ENCODE data around the gene MDK.
"Not testable (repeated sequence)": the region's sequence is repeated elsewhere in the genome, so short reads cannot be mapped to it uniquely, and the experiment has no call there.

GRCh38 chr11:46379482-46380293 lies 1.8 kb upstream of the MDK start:
- not testable (repeated sequence) for TF ChIP-seq POLR2A (IDR thresholded peaks at IDR 0.05)
- TF ChIP-seq, protein P1, sequence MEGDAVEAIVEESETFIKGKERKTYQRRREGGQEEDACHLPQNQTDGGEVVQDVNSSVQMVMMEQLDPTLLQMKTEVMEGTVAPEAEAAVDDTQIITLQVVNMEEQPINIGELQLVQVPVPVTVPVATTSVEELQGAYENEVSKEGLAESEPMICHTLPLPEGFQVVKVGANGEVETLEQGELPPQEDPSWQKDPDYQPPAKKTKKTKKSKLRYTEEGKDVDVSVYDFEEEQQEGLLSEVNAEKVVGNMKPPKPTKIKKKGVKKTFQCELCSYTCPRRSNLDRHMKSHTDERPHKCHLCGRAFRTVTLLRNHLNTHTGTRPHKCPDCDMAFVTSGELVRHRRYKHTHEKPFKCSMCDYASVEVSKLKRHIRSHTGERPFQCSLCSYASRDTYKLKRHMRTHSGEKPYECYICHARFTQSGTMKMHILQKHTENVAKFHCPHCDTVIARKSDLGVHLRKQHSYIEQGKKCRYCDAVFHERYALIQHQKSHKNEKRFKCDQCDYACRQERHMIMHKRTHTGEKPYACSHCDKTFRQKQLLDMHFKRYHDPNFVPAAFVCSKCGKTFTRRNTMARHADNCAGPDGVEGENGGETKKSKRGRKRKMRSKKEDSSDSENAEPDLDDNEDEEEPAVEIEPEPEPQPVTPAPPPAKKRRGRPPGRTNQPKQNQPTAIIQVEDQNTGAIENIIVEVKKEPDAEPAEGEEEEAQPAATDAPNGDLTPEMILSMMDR (IDR thresholded peaks at IDR 0.05): not testable (repeated sequence)
